ENCODE measurements around the gene AFF3.

The AFF3 gene

GRCh38 chr2:99821039-99821438, 321.4 kb downstream of the AFF3 start:
- no peaks in the 10 kb centered on the region for H3K4me1 ChIP-seq (ENCODE audit: control insufficient read depth, insufficient read depth, low read length)
- H3K36me3 ChIP-seq (ENCODE audit: control insufficient read depth, insufficient read depth, low read length), result no peaks in the 10 kb centered on the region
- H3K27me3 ChIP-seq (ENCODE audit: control insufficient read depth, insufficient read depth, low read length), result no peaks in the 10 kb centered on the region

DNA sequence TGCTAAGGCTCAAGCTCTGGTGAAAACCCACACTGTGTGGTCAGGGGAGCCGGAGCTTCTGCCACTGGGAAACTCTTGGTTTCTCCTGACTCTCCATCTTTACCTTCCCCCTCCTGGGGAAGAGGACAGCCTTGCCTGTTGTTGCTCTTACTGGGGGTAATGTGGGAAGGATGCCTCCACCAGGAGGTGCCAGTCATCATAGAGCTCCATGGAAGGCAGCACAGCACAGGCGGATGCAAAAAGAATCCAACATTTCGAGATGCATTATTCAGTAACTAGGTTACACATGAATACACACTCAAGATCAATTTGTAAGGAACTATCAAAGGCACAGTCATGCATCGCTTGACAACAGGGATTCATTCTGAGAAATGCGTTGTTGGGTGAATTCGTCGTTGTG, 322.6 kb downstream of the AFF3 start:
- Histone ChIP-seq H3K4me1 (ENCODE audit: control insufficient read depth, insufficient read depth, low read length) (no peaks in the 10 kb centered on the region), H3K9ac (ENCODE audit: low read length) (no peak overlapping the region), H3K4me3 (ENCODE audit: low read length) (no peak overlapping the region), H3K36me3 (ENCODE audit: control insufficient read depth, insufficient read depth, low read length) (no peaks in the 10 kb centered on the region), H3K27me3 (ENCODE audit: control insufficient read depth, insufficient read depth, low read length) (no peaks in the 10 kb centered on the region), H3K9me3 (ENCODE audit: control insufficient read depth, low read length) (no peaks in the 10 kb centered on the region)

More at GRCh38 chr2:99821039-99821438, 321.4 kb downstream of the AFF3 start:
- no peak overlapping the region for H3K9ac ChIP-seq (ENCODE audit: low read length)
- no peaks in the 10 kb centered on the region for H3K9me3 ChIP-seq (ENCODE audit: control insufficient read depth, low read length)
- H3K4me3 ChIP-seq (ENCODE audit: low read length), result no peak overlapping the region

- Histone ChIP-seq H3K4me1 (ENCODE audit: control insufficient read depth, insufficient read depth, low read length) (no peaks in the 10 kb centered on the region), H3K9ac (ENCODE audit: low read length) (no peak overlapping the region), H3K4me3 (ENCODE audit: low read length) (no peak overlapping the region), H3K9me3 (ENCODE audit: control insufficient read depth, low read length) (no peaks in the 10 kb centered on the region), H3K27me3 (ENCODE audit: control insufficient read depth, insufficient read depth, low read length) (no peaks in the 10 kb centered on the region), H3K36me3 (ENCODE audit: control insufficient read depth, insufficient read depth, low read length) (no peaks in the 10 kb centered on the region)
Observed at GRCh38 chr2:99818842-99819241, 323.5 kb downstream of the AFF3 start.

DNA sequence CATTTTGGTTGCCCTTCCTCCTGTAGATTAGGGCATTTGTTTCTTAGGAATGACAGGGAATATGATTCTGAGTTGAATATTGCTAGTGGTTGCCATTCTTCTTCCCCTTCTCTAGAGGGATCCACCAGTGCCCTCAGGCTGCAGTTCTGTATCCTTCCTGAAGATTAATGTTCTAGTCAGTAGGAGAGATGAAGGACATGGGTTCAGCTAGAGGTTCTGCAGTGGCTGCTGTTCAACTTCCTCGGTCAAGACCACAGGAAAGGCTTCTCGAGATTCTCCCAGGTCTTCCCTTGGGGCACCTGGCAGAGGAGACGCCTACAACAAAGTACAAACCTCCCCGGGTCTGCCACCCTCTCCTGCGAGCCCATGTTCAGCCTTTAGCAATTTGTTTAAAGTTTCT, 325.5 kb downstream of the AFF3 start:
- Histone ChIP-seq H3K9me3 (ENCODE audit: control insufficient read depth, low read length) (no peaks in the 10 kb centered on the region), H3K9ac (ENCODE audit: low read length) (no peak overlapping the region), H3K27me3 (ENCODE audit: control insufficient read depth, insufficient read depth, low read length) (no peaks in the 10 kb centered on the region), H3K36me3 (ENCODE audit: control insufficient read depth, insufficient read depth, low read length) (no peaks in the 10 kb centered on the region), H3K4me3 (ENCODE audit: low read length) (no peak overlapping the region), H3K4me1 (ENCODE audit: control insufficient read depth, insufficient read depth, low read length) (no peaks in the 10 kb centered on the region)

DNA sequence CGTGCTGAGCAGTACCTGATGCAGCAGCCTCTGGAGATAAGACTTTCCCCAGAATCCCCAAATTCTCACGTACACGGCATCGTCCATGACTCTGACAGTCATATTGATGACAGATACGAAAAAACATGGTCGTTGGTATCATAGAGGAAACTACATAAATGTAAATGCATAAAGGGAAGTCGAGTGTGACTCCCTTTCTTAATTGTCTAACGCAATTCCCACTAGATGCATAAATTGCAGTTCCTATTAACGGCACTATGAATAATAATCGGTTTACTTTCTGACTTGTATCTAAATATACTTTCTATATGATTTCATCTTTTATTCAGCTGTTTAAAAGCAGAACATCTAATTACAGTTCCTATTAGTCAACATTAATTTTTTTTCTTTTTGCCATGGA, 330.0 kb downstream of the AFF3 start:
- H3K27me3 ChIP-seq (ENCODE audit: control insufficient read depth, insufficient read depth, low read length), result no peaks in the 10 kb centered on the region
- H3K9me3 ChIP-seq (ENCODE audit: control insufficient read depth, low read length), result no peaks in the 10 kb centered on the region
- no peaks in the 10 kb centered on the region for H3K4me1 ChIP-seq (ENCODE audit: control insufficient read depth, insufficient read depth, low read length)
- H3K4me3 ChIP-seq (ENCODE audit: low read length), result no peak overlapping the region
- H3K36me3 ChIP-seq (ENCODE audit: control insufficient read depth, insufficient read depth, low read length), result no peaks in the 10 kb centered on the region
- no peak overlapping the region for H3K9ac ChIP-seq (ENCODE audit: low read length)

GRCh38 chr2:99811544-99811943, 330.8 kb downstream of the AFF3 start:
- H3K27me3 ChIP-seq (ENCODE audit: control insufficient read depth, insufficient read depth, low read length), result no peaks in the 10 kb centered on the region
- H3K36me3 ChIP-seq (ENCODE audit: control insufficient read depth, insufficient read depth, low read length), result no peaks in the 10 kb centered on the region
- no peak overlapping the region for H3K4me3 ChIP-seq (ENCODE audit: low read length)
- H3K9me3 ChIP-seq (ENCODE audit: control insufficient read depth, low read length), result no peaks in the 10 kb centered on the region
- no peaks in the 10 kb centered on the region for H3K4me1 ChIP-seq (ENCODE audit: control insufficient read depth, insufficient read depth, low read length)
- no peak overlapping the region for H3K9ac ChIP-seq (ENCODE audit: low read length)

GRCh38 chr2:99810225-99810624, 332.2 kb downstream of the AFF3 start:
- Histone ChIP-seq H3K27me3 (ENCODE audit: control insufficient read depth, insufficient read depth, low read length) (no peaks in the 10 kb centered on the region), H3K36me3 (ENCODE audit: control insufficient read depth, insufficient read depth, low read length) (no peaks in the 10 kb centered on the region), H3K9ac (ENCODE audit: low read length) (no peak overlapping the region), H3K9me3 (ENCODE audit: control insufficient read depth, low read length) (no peaks in the 10 kb centered on the region), H3K4me1 (ENCODE audit: control insufficient read depth, insufficient read depth, low read length) (no peaks in the 10 kb centered on the region), H3K4me3 (ENCODE audit: low read length) (no peak overlapping the region)

- Histone ChIP-seq H3K27me3 (ENCODE audit: control insufficient read depth, insufficient read depth, low read length) (no peaks in the 10 kb centered on the region), H3K9me3 (ENCODE audit: control insufficient read depth, low read length) (no peaks in the 10 kb centered on the region), H3K9ac (ENCODE audit: low read length) (no peak overlapping the region), H3K4me1 (ENCODE audit: control insufficient read depth, insufficient read depth, low read length) (no peaks in the 10 kb centered on the region), H3K36me3 (ENCODE audit: control insufficient read depth, insufficient read depth, low read length) (no peaks in the 10 kb centered on the region), H3K4me3 (ENCODE audit: low read length) (no peak overlapping the region)
Observed at GRCh38 chr2:99809259-99809900, 333.0 kb downstream of the AFF3 start.

DNA sequence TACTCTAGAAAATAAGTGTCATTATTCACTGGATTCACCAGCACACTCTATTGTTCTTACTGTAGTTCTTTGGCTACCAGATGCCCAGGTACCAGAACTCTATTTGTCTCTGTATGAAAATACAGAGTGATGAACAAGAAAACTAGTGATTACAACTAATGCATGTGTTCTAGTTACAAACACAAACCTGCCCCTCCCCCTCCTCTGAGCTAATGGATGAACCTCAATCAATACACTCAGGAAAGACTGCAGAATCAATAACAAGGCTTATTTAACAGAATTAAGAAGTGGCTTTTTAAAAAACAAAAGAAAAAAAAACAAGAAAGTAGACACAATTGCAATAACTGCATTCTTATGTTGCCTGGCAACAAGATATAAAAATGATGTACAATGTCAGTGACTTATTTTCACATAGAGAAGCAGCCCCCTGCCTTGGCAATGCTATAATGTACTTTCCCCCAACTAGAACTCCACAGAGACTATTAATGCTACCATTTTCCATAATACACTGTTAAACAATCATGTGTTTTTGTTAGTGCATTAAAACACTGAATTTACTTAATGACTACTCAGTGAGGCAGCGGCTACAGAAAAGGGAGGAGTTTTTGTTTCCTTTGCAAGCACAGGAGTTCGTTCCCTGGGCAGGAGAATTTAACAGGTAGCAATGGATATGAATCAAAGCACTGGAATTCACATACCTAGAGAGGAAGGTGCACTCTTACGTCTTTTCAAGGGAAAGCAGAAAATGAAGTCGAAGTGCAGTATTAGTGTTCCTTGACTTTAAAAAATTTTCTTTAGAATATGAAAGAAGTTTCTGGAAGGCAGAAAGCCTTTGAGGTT, 333.8 kb downstream of the AFF3 start:
- H3K27me3 ChIP-seq (ENCODE audit: control insufficient read depth, insufficient read depth, low read length), result no peaks in the 10 kb centered on the region

GRCh38 chr2:99806758-99807157, 335.6 kb downstream of the AFF3 start:
- H3K4me3 ChIP-seq (ENCODE audit: low read length), result no peak overlapping the region
- H3K36me3 ChIP-seq (ENCODE audit: control insufficient read depth, insufficient read depth, low read length), result no peaks in the 10 kb centered on the region
- H3K27me3 ChIP-seq (ENCODE audit: control insufficient read depth, insufficient read depth, low read length), result no peaks in the 10 kb centered on the region
- H3K9me3 ChIP-seq (ENCODE audit: control insufficient read depth, low read length), result no peaks in the 10 kb centered on the region
- H3K4me1 ChIP-seq (ENCODE audit: control insufficient read depth, insufficient read depth, low read length), result no peaks in the 10 kb centered on the region
- H3K9ac ChIP-seq (ENCODE audit: low read length), result no peak overlapping the region

More for the DNA sequence above, 333.8 kb downstream of the AFF3 start:
- H3K36me3 ChIP-seq (ENCODE audit: control insufficient read depth, insufficient read depth, low read length), result no peaks in the 10 kb centered on the region
- H3K9me3 ChIP-seq (ENCODE audit: control insufficient read depth, low read length), result no peaks in the 10 kb centered on the region
- H3K4me3 ChIP-seq (ENCODE audit: low read length), result no peak overlapping the region
- no peaks in the 10 kb centered on the region for H3K4me1 ChIP-seq (ENCODE audit: control insufficient read depth, insufficient read depth, low read length)
- no peak overlapping the region for H3K9ac ChIP-seq (ENCODE audit: low read length)

DNA sequence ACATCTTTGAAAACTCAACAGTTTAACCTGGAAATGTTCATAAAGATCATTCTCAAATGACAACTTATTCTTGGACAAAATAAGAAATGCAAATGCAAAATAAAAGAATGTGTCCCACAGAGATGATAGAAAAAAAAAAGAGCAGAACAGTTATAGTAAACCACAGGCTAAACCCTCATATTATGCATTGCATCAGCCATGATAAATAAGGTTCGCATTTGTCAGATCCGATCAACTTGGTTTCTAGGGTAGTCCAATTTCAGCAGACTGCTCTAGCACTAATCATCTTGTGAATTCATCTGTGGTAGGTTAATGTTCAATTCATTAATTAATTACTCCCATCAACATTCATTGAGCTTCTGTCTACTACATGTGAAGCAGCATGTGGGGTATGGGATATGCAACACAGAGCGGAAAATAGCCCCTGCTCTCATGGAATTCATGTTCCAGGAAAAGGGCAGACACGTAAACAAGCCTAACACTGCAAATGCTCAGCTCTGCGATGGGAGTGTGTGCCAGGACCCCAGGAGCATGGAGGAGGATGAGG, 336.4 kb downstream of the AFF3 start:
- Histone ChIP-seq H3K27me3 (ENCODE audit: control insufficient read depth, insufficient read depth, low read length) (no peaks in the 10 kb centered on the region), H3K4me3 (ENCODE audit: low read length) (no peak overlapping the region), H3K36me3 (ENCODE audit: control insufficient read depth, insufficient read depth, low read length) (no peaks in the 10 kb centered on the region), H3K9me3 (ENCODE audit: control insufficient read depth, low read length) (no peaks in the 10 kb centered on the region), H3K4me1 (ENCODE audit: control insufficient read depth, insufficient read depth, low read length) (no peaks in the 10 kb centered on the region), H3K9ac (ENCODE audit: low read length) (no peak overlapping the region)

DNA sequence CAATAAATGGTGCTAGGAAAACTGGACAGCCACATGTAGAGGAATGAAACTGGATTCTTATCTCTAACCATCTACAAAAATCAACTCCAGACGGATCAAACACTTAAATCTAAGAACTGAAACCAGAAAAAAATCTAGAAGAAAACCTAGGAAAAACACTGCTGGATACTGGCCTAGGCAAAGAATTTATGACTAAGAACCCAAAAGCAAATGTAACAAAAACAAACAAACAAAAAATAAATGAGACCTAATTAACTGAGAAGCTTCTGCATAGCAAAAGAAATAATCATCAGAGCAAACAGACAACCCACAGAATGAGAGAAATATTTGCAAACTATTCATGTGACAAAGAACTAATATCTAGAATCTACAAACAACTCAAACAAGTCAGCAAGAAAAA, 338.5 kb downstream of the AFF3 start:
- no peaks in the 10 kb centered on the region for H3K4me1 ChIP-seq (ENCODE audit: control insufficient read depth, insufficient read depth, low read length)
- no peak overlapping the region for H3K4me3 ChIP-seq (ENCODE audit: low read length)
- no peaks in the 10 kb centered on the region for H3K36me3 ChIP-seq (ENCODE audit: control insufficient read depth, insufficient read depth, low read length)
- no peaks in the 10 kb centered on the region for H3K9me3 ChIP-seq (ENCODE audit: control insufficient read depth, low read length)
- H3K9ac ChIP-seq (ENCODE audit: low read length), result no peak overlapping the region
- no peaks in the 10 kb centered on the region for H3K27me3 ChIP-seq (ENCODE audit: control insufficient read depth, insufficient read depth, low read length)

Data from mucosa of stomach (tissue), 1 donor.